NCI-H187 (cell line): ENCODE measurements around the gene ULK4.
"Not testable (repeated sequence)": the region's sequence is repeated elsewhere in the genome, so short reads cannot be mapped to it uniquely, and the experiment has no call there.

Source experiments
- DNase-seq, 2 experiments: peaks; one replicate each; lab custom pipeline; 2025; lab: John Stamatoyannopoulos, UW

The ULK4 gene

GRCh38 chr3:41961751-41962679, at the start of gene ULK4:
Gene ULK4 (minus strand): TSS chr3:41962103. CDS start chr3:41954759, 7,344 bp downstream.
- DNase-seq = peak; percentile 77 to 95

- no peak for DNase-seq
Observed at GRCh38 chr3:42010530-42010929, 48.6 kb upstream of the ULK4 start.

- DNase-seq = no peak
Observed at GRCh38 chr3:42009456-42009855, 47.6 kb upstream of the ULK4 start.

GRCh38 chr3:42007785-42008184, 45.9 kb upstream of the ULK4 start:
- no peak for DNase-seq

GRCh38 chr3:42005401-42005800, 43.5 kb upstream of the ULK4 start:
- DNase-seq = no peak

GRCh38 chr3:42002790-42003189, 40.9 kb upstream of the ULK4 start:
- no peak for DNase-seq

- DNase-seq = no peak
Observed at GRCh38 chr3:42001777-42002176, 39.9 kb upstream of the ULK4 start.

- DNase-seq = no peak
Observed at GRCh38 chr3:41999909-42000308, 38.0 kb upstream of the ULK4 start.

- no peak for DNase-seq
Observed at GRCh38 chr3:41997702-41998550, 36.0 kb upstream of the ULK4 start.

GRCh38 chr3:41991437-41991836, 29.5 kb upstream of the ULK4 start:
- DNase-seq = no peak

GRCh38 chr3:41989518-41989917, 27.6 kb upstream of the ULK4 start:
- DNase-seq = no peak

- no peak for DNase-seq
Observed at GRCh38 chr3:41987627-41988026, 25.7 kb upstream of the ULK4 start.

GRCh38 chr3:41986561-41986960, 24.7 kb upstream of the ULK4 start:
- DNase-seq = no peak

GRCh38 chr3:41985018-41985417, 23.1 kb upstream of the ULK4 start:
- no peak for DNase-seq

GRCh38 chr3:41983091-41983490, 21.2 kb upstream of the ULK4 start:
- DNase-seq = not testable (repeated sequence)

GRCh38 chr3:41977401-41977800, 15.5 kb upstream of the ULK4 start:
- DNase-seq = not testable (repeated sequence)

GRCh38 chr3:41975416-41976103, 13.7 kb upstream of the ULK4 start:
- DNase-seq = no peak

GRCh38 chr3:41974223-41974622, 12.3 kb upstream of the ULK4 start:
- no peak for DNase-seq

- DNase-seq = no peak
Observed at GRCh38 chr3:41972802-41973201, 10.9 kb upstream of the ULK4 start.

- DNase-seq = no peak
Observed at GRCh38 chr3:41966206-41966605, 4.3 kb upstream of the ULK4 start.

GRCh38 chr3:41963823-41964222, 1.9 kb upstream of the ULK4 start:
- no peak for DNase-seq
